ENCODE data around the gene DHCR7.
A peak's percentile ranks its signal among the peaks of the same experiment; 100 is the strongest.

Gene DHCR7

DNA sequence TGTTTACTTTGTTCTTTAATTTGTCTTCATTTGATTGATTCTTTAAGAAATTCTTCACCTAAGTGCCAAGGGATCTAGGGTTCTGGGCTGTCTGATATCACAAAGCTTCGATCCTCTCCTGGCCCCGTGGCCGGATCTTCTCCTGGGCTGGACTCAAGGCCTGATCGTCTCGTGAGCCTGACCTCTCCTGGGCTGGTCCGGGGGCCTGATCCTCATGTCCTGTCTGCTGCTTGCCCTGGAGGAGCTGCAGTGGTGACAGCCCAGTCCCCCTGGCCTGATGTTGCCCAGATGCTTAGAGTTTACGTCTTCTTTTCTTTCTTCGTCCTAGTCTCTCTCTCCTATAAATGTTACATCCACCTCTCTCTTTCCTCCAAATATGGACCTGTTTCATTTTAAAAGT is 8.1 kb upstream of the DHCR7 start:
- no peak for DNase-seq (ENCODE audit: low spot score)

DNA sequence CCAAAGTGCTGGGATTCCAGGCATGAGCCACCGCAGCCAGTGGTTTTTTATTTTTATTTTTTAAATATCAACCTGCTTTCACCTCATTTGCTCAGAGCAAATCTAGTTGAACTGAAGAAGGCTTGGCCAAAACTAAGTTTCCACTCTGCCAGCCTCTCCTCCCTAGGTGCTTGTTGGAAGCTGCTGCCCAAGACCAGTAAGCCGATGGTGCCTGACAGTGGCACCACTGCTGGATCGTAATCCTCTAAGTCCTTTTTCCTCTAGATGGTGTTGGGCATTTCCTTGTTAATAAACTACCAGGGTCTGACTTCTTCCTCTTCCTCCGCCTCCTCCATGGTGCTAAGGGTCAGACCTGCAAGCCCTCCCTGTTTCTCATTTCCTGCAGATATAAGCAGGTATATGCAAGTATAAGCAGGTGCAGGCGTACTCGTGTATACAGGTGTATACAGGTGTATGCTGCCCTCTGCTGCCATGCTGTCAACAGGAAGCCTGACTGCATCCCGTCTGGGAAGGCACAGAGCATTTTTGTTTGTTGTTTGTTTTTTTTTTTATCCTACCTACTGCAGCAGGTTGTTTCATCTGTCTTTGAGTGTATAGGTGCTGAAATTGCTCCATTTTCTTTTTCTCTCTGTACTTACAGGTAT is 6.4 kb upstream of the DHCR7 start:
- DNase-seq (ENCODE audit: low spot score): no peak

DNA sequence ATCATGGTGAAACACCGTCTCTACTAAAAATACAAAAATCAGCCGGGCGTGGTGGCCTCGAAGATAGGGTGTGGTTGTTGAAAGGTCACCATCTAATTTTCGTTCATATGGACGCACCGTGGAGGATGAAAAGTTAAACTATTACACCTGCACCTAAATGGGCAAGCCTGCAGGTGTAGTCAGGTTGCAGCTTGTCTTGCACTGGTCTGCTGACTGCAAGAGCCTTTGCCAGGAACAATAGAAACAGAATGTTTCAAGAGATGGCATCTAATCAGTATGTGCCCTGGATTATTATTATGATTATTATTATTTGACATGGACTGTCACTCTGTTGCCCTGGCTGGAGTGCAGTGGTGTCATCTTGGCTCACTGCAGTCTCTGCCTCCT is 5.7 kb upstream of the DHCR7 start:
- no peak for DNase-seq (ENCODE audit: low spot score)

DNA sequence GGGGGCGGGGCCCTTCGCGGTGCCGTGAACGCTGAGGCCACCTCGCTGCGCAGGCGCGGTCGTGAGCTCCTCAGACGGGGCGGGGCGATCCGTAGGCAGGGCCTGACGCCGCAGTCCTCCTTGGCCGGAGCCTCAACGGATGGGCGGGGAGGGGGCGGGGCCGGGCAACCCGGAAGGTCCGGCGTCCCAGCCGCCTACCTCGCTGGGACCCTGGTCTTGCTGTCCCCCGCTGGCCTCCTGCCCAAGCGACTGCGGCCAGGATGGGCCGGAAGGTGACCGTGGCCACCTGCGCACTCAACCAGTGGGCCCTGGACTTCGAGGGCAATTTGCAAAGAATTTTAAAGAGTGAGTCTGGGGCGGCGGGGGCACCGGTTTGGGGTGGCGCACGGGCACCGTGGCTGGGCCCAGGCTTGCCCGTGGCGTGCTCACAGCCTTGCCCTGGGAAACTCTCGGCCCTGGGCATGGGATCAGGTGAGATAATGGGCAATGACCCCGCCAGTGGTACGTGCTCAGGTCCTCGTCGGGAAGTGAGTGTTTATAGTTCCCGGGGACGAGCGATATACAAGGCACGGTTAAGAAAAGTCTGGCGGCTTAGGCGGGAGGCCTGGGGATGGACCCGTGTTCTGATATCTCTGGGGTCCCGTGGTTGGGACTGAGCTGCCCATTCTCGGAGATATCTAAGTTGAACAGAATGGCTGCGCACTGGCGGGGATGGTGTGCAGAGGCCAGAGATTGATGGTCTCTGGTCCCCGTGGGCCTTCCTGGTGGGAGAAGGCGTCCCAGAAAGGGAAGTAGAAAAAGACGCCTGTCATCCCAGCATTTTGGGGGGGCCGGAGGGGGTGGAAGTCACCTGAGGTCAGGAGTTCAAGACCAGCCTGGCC is 5.1 kb upstream of the DHCR7 start, which contains the start of gene NADSYN1:
TSS of gene NADSYN1 (plus strand) at position 167 of the 881 bp plus-strand sequence. CDS start at position 261, 94 bp downstream.
- peak; percentile 97 for DNase-seq (ENCODE audit: low spot score)

DNA sequence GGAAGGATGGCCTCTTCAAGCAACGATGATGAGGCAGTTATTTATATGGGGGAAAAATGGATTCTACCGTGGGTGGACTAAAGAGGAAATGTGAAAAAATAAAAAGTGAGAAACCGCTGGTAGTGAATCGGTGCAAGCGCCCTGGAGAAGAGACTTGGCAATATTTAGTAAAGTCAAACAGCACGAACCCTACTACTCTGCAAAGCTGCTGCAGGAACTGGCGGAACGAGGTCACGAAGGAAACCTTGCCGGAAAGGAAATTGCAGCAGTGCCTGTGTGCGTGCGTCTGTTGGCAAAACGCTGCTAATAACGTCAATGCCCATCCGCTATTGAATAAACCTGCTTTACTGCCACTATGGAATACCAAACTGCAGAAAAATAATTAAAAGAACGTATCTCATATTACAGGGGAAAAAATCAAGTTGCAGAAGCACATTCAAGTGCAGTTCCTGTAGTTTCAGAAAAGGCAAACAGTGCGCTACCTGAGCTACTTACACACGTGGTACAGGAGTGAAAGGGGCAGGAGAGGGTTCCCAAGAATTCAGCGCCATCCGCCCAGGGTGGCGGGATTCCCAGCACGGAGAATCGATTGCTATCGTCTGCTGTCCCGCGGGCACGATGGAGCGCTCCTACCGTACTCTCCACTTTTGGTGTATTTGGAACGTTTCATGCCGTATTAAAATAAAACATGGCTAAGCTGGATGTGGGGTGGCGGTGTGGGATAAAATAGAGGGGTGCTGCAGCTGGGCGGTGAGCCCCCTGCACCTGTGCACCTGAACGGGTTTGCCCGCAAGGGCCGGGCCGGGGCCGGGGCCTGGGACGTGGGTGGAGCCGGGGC is 4.2 kb upstream of the DHCR7 start:
- DNase-seq (ENCODE audit: low spot score): peak; percentile 42

DNA sequence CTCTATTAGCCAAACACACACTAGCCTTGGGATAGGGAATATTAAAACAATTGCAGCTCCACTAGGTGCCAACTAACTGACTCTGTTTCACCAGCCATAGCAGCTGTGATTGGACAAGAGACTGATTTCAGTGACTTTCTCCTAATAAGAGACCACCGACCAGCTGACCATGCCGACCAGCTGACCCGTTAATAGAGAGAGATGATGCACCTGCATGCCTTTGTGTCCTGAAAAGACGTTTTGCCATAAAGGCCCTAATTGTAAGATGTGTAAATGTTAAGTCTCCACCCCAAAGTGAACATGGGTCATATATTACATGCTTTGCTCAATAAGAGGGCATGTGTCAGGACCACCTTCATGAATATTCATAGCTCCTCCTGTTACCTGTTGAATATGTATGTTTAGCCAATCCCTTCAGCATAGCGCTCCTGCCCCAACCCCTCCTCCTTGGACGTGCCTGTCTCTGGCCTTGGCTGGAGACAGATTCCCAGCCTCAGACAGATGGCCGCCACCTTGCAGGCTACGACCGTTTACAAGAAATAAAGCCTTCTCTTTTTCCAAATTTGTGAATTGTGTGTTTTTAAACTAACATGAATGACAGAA is 3.5 kb upstream of the DHCR7 start:
- no peak for DNase-seq (ENCODE audit: low spot score)

DNA sequence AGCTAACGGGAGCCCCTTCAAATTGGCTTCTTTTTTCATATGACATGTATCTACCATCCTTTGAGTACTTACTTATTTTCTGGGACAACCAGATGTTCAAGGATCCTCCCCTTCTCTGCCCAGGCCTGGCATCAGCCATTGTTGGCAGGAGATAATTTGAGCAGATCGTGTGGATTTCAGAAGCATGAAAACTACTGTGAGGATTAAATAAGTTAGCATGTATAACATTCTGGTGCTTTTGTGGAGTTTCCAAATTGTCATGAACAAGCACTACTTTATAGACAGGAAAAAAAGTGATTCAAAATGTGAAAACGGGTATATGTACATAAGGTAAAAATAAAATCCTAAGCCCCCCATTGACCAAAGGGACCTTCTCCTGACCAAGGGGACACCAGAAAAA is 2.7 kb upstream of the DHCR7 start:
- DNase-seq (ENCODE audit: low spot score): no peak

DNA sequence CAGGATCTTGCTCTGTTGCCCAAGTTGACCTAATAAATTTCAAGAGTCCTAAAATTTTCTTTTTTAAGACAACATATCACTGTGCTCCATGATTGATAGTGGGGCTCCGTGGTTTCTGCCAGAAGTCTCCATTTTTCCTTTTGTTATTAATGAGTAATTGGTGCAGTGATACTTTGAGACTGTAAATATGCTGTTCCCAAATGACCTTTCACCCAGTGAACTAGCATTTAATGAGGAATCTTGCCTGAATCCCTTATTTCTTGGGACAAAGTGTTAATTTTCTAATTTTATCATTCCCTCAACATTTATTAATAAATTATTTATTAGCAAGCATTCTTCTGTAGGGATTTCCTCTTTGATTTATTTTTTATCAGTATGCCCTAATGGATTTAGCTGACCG is 2.3 kb upstream of the DHCR7 start:
- no peak for DNase-seq (ENCODE audit: low spot score)

DNA sequence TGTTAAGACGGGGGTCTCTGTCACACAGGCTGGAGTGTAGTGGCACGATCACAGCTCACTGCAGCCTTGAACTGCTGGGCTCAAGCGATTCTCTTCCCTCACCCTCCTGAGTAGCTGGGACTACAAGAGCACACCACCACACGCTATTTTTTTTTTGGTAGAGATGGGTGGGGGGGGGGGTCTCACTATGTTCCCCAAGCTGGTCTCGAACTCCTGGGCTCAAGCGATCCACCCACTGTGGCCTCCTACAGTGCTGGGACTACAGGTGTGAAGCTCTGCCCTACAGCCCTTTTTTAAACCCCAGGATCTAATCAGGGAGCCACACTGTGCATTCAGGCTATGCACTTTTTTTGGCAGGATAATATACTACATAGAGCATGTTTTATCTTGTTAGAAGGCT is 1.4 kb upstream of the DHCR7 start:
- DNase-seq (ENCODE audit: low spot score): no peak

DNA sequence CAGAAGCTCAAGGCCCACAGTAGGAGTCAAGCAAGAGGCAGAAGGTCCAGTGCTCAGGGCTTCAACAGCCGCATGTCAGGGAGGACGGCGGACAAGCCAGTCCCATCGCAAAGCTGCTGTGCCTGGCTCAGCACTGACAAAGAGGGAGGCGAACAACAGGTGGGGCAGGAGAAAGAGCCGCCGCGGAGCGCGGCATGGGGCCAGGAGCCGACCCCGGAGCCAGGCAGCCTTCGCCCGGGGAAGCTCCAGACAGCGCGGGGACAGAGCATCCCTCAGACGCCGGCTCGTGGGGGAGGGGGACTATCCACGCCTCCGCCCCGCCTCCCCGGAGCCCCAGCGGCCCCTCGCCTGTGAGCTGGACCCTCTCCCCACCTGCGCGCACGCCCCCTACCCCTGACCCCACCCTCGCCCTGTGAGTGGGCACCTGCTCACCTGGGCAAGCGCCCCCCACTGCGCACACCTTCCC is 369 bp downstream of the DHCR7 start:
- DNase-seq (ENCODE audit: low spot score): peak; percentile 74

DNA sequence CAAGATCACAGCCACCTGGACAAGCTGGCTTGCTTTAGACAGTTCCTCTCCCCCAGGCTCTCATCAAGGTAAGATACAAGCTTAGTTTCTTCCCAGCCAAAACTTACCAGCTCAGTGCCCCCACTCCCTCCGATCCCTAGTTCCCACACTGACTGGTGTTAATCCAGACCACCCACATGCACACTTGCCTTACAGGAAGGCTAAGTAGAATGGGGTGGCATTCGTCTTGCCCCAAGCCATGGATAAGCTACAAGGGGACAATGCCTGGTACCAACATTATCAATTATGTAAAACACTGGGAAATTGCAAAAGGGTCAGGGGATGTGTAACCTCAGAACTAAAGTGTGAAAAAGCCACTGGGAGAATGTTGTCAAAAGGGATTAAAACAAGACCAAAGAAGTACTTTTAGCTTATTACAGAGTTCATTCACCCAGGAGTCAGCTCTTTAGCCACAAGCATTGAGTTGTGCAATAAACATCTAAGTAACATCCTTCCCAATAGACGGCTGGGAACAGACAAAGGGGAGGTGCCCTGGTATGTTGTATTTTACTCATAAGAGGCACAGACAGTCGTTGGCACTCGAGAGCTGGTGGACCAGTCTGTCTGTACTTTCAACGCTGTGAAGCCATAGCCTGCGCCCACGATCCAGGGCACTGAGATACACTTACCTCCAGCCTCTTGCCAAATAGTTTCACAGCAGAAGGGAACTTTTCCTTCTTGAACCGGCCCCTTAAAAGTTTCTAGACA is 1.1 kb downstream of the DHCR7 start:
- DNase-seq (ENCODE audit: low spot score): no peak

DNA sequence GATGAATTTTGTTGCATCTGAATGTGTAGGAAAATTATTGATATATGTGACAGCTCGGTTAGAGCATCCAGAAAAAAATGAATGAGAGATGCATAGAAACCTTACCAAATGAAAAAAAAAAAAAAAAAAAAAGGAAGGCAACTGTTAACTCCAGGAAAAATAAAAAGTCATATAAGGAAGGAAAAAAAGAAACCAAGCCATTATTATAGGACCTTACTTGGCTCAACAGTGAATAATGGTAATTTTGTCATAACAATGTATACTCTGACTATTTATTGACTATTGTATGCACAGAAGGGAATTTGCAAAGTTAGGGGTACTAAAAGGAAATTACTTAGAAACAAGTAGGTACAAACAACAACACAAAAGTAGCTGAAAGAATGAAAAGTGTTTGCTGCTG is 2.0 kb downstream of the DHCR7 start:
- DNase-seq (ENCODE audit: low spot score): no peak

DNA sequence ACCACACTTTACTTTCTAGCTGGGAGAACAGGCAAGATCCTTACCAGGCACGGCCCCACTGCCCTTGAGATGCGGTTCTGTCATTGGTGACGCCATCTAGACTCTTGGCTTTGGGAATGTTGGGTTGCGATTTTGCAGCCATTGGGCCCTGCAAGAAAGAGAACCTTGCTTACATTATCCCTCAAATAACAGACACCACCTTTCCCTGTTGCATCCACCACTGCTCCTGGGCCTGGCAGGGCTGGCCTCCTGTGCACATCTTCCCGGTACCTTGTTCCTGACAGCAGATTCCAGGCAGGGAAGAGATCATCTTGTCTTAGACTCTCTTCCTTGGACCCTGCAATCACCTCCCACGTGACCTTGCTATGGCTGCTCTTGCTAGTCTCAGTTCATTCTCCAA is 3.4 kb downstream of the DHCR7 start:
- no peak for DNase-seq (ENCODE audit: low spot score)

DNA sequence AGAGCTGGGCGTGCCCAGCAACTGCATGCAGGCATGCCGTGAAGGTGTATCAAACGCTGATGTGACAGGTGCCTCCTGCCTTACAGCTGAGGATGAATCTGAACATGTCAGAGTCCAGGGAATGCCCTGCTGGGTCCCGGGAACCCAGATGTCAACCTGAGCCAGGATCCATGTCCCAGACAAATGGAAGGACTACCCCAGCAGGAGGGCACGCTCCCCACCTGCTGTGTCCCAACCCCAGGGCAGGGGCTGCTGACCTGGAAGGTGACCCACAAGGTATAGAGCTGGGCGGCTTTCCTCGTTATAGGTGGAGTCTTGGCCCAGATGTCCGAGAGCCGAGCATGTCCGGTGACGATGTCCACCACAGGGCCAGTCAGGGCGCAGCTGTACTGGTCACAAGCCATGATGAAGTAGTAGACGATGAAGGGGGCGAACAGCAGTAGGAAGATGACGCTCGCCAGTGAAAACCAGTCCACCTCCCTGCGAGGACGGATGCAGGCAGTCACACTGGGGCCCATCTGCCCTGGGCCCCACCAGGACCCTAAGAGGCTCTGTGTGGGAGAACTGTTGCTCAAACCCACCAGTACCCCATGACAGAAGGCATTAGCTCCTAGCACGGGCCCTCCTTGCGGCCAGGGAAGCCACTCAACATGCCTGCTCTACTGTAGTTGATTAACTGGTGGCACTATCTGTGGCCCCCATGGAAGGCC is 4.3 kb downstream of the DHCR7 start:
- DNase-seq (ENCODE audit: low spot score): no peak

DNA sequence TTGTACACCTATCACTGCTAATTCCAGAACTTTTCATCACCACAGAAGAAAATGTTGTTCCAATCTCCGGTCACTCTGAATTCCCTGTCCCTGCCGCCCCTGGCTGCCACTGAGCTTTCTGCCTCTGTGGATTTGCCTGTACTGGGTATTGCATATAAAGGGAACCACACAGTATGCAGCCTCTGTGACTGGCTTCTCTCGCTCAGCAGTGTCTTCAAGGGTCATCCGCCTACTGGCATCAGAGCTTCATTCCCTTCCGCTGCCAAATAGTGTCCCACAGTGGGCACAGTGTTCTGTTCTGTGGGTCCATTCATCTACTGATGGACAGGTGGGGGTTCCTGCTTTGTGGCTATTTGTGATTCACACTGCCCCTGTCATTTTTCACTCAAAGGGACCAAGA is 5.3 kb downstream of the DHCR7 start:
- DNase-seq (ENCODE audit: low spot score): no peak

DNA sequence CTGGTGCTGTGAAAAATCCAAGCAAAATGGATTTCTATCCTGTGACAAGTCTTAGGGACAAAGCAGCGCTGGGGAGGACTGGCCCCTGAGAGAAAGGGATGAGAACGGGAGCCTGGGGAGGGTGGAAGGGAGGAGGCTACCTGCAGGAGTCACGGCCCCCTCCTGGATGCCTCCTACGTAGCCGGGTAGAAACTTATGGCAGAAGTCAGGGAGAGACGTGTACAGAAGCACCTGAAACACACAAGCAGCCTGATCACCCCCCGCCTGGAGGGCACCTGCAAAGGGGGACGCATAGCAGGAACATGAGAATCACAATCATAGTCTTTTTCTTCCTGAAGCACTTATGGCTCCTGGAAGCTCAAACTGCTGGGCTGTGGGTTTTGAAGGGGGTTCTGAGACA is 6.1 kb downstream of the DHCR7 start:
- no peak for DNase-seq (ENCODE audit: low spot score)

DNA sequence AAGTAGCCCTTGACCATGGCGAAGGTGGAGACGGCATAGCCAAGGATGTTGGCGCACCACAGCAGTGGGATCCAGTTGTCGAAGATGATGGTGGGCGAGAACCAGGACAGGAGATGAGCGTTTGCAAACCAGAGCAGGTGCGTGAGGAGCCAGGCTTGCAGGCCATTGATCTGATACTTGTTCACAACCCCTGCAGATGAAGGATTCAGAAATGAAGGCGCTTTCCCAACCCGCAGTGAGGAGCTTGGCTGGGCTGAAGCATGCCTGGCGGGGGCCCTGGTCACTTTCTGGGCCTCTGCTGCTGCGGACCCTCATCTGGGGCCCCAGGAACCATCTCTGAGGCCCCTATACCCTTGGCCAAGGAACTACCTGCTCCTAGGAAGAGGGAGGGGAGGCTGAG is 6.9 kb downstream of the DHCR7 start:
- DNase-seq (ENCODE audit: low spot score): no peak

DNA sequence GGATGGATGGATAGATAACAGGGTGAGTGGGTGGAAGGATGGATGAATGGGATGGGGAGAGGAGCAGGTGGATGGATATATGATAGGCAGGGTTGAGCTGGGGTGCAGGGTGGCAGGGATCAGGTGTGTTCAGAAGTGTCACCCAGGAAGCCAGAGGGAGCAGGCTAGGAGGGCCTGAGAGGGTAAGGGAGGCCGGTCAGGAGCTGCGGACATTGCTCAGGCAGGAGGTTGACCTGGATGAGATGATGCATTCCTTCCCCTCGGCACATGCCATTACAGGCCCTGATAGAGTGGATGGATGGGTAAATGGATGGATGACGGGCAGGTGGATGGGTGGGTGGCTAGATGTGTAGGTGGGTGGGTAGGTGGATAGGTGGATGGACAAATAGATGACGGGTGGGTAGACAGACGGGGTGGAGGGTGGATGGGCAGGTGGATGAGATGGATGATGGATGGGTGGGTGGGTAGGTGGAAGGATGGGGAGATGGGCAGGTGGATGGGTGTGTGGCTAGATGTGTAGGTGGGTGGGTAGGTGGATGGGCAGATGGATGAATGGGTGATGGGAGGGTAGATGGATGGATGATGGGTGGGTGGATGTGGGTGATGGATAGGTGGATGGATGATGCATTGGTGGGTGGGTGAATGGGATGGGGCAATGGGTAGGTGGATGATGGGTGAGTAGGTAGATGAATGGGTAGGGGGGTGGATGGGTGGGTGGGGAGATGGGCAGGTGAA is 8.0 kb downstream of the DHCR7 start:
- DNase-seq (ENCODE audit: low spot score): no peak

DNA sequence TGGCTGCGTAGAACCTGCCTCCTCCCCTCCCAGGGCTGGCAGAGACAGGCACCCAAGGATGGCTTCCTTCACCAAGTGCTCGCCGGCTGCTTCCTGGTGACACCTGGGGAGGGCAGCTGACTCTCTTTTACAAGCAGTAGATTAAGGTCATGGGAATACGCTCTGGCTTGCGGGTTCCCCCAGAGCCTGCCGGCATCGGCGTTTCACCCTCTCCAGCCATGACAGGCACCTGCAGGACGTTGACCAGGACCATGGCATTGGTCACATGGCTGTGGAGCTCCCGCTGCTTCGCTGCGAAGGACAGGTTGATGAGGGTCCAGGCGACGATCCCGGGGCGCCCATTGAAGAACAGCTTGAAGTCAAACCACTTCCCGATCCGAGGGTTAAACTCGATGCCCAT is 9.5 kb downstream of the DHCR7 start:
- no peak for DNase-seq (ENCODE audit: low spot score)

DNA sequence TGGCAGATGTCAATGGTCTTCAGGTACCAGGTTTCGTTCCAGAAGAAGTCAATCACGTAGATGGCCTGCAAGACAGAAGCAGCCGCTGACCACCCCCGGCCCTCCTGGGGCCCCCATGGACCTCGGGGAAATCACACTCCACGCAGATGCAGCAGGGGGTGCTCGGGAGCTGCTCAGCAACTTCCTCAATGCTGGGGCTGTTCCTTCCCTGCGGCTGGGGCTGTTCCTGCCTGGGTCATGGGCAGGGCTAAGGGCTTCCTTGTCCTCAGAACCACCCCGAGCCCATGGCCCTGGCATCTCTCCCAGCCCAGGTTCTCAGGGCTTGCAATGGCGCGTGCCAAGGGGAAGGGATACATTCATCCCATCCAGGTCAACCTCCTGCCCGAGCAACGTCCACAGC is 10.3 kb downstream of the DHCR7 start:
- DNase-seq (ENCODE audit: low spot score): no peak

Measured in D341Med (cell line).